Measurements from ENCODE around the gene CCDC177.

DNA sequence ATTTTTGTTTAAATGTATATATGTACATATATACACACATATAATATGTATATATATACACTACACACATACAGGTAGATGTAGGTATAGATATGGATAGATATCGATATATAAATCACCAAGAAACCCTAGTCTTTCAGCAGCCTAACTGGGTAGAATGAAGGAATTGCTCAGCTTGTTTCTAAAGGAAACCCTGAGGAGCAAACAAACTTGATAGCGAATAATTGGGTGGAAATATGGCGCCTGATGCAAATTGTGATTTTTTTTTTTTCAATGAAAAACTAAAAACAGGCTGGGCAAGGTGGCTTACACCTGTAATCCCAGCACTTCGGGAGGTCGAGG is 254 bp upstream of the CCDC177 start:
- no peak for TF ChIP-seq POLR2A (IDR thresholded peaks at IDR 0.05)
- peak in 1 of 6 experiments; percentile 22 for TF ChIP-seq CTCF (IDR thresholded peaks at IDR 0.05)

Data from thyroid gland (tissue), 4 donors.